Measurements from ENCODE around the gene PLEKHH1.
A peak's percentile ranks its signal among the peaks of the same experiment; 100 is the strongest.

Gene PLEKHH1

GRCh38 chr14:67522270-67522669 is 10.8 kb upstream of the PLEKHH1 start:
- TF ChIP-seq, protein P1, sequence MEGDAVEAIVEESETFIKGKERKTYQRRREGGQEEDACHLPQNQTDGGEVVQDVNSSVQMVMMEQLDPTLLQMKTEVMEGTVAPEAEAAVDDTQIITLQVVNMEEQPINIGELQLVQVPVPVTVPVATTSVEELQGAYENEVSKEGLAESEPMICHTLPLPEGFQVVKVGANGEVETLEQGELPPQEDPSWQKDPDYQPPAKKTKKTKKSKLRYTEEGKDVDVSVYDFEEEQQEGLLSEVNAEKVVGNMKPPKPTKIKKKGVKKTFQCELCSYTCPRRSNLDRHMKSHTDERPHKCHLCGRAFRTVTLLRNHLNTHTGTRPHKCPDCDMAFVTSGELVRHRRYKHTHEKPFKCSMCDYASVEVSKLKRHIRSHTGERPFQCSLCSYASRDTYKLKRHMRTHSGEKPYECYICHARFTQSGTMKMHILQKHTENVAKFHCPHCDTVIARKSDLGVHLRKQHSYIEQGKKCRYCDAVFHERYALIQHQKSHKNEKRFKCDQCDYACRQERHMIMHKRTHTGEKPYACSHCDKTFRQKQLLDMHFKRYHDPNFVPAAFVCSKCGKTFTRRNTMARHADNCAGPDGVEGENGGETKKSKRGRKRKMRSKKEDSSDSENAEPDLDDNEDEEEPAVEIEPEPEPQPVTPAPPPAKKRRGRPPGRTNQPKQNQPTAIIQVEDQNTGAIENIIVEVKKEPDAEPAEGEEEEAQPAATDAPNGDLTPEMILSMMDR (IDR thresholded peaks at IDR 0.05; ENCODE audit: low read depth, low read length, missing control alignments): no peak
- no peak overlapping the region for H3K4me3 ChIP-seq (replicated peaks; ENCODE audit: low read depth, low read length)
- DNase-seq (ENCODE audit: extremely low read depth, low read depth): no peak

DNA sequence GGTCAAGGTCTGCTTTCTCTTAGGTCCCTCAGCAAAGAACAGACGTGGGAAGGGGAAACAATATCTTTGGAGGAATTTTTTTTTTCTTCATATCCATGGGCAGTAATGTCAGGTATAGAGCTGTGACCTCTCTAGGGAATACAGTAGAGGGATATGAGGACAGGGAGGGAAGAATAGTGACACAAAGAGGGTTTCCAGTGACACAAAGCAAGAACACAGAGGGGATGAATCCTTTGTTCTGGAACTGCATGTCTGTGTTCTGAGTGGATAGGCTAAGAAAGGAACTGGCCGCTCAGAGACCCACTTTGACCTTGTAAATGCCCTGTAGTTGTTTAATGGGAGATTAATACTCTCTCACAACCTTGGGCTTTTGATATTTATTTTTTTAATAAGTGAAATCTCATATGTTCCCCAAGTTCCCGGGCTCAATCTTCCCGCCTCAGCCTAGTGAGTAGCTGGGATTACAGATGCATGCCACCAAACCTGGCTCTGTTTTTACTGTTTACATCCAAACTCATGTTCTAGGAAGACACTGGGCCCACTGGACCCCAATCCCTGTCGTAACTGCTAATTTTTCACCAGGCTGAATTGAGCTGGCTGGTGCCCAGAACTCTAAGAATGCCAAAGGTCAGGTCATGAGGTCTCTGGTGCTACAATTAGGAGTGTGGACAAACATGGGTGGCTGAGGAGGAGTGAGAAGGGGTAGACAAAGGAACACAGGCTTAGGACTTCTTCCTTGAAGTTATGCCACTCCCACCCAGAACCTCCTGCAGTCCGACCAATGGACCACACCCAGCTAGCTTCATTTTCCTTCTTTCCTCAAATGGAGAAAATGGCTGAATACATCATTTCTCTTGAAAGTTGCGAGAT is 9.1 kb upstream of the PLEKHH1 start:
- TF ChIP-seq, protein P1 (IDR thresholded peaks at IDR 0.05; ENCODE audit: low read depth, low read length, missing control alignments): no peak
- no peak for DNase-seq (ENCODE audit: extremely low read depth, low read depth)
- no peak overlapping the region for H3K4me3 ChIP-seq (replicated peaks; ENCODE audit: low read depth, low read length)

DNA sequence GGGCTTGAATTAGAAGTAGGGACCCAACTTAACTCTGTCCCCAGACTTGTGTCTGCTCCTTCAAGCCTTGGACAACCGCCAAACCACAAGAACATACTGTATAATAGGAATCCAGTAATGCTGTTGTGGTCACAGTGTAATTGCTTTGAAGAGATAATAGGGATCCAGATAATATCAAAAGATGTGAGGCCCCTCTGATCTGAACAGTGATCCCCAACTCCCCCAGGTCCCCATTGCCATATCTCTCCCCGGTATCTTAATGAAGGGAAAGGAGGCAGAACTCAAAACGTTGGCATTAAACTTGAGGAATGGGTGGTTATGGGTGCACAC is 8.5 kb upstream of the PLEKHH1 start:
- no peak overlapping the region for H3K4me3 ChIP-seq (replicated peaks; ENCODE audit: low read depth, low read length)
- DNase-seq (ENCODE audit: extremely low read depth, low read depth): no peak
- TF ChIP-seq, protein P1 (IDR thresholded peaks at IDR 0.05; ENCODE audit: low read depth, low read length, missing control alignments): no peak

DNA sequence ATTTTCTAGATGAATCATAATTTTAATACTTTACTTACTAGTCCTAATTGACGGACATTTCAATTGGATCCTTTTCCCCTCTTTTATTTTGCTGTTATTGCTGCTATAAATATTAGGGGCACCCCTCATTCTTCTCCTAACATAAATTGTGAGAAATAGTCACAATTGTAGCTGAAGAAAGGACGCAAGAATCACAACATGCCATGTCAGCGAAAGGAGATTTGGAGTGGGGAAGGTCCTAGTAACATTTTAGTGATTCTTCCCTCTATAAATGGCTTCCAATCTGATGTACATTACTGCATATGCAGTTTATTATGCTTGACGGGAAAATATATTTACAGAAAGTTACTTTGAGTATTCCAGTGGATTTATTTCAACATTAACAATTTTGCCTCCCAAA is 7.7 kb upstream of the PLEKHH1 start:
- TF ChIP-seq, protein P1 (IDR thresholded peaks at IDR 0.05; ENCODE audit: low read depth, low read length, missing control alignments): no peak
- DNase-seq (ENCODE audit: extremely low read depth, low read depth): no peak
- H3K4me3 ChIP-seq (replicated peaks; ENCODE audit: low read depth, low read length): no peak overlapping the region

DNA sequence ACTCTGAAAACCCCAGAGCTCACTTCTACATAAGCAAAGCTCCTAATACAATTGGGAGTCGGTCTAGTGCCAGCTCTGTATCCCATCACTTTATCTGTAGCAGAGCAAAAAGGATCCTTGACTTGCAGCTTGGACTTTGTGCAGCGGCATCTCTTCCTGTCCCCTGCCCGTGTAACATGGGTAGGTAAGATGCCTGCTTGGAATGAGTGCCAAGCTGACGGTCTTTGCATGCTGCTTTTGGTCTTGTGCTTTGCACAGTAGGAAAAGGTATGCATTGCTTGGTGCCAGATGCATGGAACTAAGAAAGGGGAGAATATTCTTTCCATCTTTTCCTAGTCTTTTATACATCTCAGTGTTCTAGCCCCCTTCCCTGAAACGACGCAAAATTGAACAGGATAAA is 6.9 kb upstream of the PLEKHH1 start:
- DNase-seq (ENCODE audit: extremely low read depth, low read depth): no peak
- H3K4me3 ChIP-seq (replicated peaks; ENCODE audit: low read depth, low read length): no peak overlapping the region
- TF ChIP-seq, protein P1 (IDR thresholded peaks at IDR 0.05; ENCODE audit: low read depth, low read length, missing control alignments): no peak

DNA sequence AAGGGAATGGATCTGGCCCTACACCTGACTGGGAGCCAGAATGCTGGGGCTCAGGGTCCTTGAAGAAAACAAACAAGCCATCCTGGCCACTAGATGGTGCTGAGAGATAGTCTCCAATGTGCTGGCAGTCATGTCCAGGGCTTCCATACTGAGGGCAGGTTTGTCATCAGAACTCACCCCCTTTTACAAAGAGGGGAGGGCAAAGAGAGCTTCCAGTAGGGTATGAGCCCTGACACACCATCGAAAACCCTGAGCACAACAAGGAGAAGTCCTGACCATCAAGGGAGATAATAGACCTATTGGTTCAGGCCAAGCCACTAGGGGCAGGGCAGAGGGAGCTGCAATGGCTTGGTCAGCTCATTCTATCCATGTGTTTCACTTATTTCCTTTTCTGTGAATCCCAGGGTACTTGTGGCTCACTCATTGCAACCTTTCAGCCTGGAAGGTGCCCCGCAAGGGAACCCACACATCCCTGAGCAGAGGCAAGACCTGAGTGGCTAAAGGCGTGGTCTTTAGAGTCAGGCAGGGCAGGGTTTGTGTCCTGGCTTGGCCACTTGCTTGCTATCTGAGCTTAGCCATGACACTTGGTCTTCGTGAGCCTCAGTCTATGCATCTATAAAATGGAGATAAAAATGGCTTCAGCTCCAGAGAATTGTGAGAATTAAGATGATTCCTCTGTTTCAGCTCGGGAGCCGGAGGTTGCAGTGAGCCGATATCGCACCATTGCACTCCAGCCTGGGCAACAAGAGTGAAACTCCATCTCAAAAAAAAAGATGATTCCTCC is 6.2 kb upstream of the PLEKHH1 start:
- TF ChIP-seq, protein P1 (IDR thresholded peaks at IDR 0.05; ENCODE audit: low read depth, low read length, missing control alignments): peak; percentile 82
- H3K4me3 ChIP-seq (replicated peaks; ENCODE audit: low read depth, low read length): no peak overlapping the region

More for the DNA sequence above, 6.2 kb upstream of the PLEKHH1 start:
- peak; percentile 5 for DNase-seq (ENCODE audit: extremely low read depth, low read depth)
